ENCODE data around the gene LRRC36.
"Not testable (repeated sequence)": the region's sequence is repeated elsewhere in the genome, so short reads cannot be mapped to it uniquely, and the experiment has no call there.

Gene LRRC36

DNA sequence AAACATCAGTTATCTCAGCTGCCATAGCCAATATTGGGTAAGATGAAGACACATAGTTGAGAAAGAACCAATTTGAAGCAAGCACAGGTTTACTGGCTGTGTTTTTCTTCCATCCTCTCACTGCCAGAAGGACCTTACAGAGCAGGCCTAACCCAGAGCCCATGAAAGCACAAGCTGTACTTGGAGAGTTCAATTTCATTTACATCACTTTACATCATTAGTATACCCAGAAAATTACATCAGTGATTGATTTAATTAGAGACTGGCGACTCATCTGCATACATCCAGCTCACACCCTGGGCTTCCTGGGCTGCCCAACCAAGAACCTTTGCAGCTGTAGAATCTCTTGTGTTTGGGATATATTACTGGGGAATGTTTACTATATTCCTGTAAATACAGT lies 23.7 kb downstream of the LRRC36 start:
- TF ChIP-seq, protein P1, sequence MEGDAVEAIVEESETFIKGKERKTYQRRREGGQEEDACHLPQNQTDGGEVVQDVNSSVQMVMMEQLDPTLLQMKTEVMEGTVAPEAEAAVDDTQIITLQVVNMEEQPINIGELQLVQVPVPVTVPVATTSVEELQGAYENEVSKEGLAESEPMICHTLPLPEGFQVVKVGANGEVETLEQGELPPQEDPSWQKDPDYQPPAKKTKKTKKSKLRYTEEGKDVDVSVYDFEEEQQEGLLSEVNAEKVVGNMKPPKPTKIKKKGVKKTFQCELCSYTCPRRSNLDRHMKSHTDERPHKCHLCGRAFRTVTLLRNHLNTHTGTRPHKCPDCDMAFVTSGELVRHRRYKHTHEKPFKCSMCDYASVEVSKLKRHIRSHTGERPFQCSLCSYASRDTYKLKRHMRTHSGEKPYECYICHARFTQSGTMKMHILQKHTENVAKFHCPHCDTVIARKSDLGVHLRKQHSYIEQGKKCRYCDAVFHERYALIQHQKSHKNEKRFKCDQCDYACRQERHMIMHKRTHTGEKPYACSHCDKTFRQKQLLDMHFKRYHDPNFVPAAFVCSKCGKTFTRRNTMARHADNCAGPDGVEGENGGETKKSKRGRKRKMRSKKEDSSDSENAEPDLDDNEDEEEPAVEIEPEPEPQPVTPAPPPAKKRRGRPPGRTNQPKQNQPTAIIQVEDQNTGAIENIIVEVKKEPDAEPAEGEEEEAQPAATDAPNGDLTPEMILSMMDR (IDR thresholded peaks at IDR 0.05; ENCODE audit: control extremely low read depth, extremely low read depth, low read depth, missing control alignments), result no peak
- ChIA-PET CTCF (interaction anchor here (0.7 to 1.6 kb wide), 7 partner anchors 8 to 66 kb away, joined by 3 to 5 read pairs (median 3); partner anchors contain the start of genes KCTD19, LRRC36 and ZDHHC1), POLR2A (no interaction called here)
- no peak for DNase-seq (ENCODE audit: extremely low spot score)

GRCh38 chr16:67352463-67352862 lies 25.8 kb downstream of the LRRC36 start:
- CTCF ChIA-PET, result interaction anchor here (1.0 to 1.7 kb wide), 9 partner anchors 13 to 88 kb away, joined by 3 to 5 read pairs (median 3); partner anchors contain the start of genes LRRC36 and TPPP3

GRCh38 chr16:67356396-67356795 lies 29.8 kb downstream of the LRRC36 start:
- ChIA-PET POLR2A (no interaction called here), CTCF (interaction anchor here (1.6 kb wide), 1 partner anchor 72 kb away, joined by 3 read pairs; no protein-coding TSS in a partner anchor)
- no peak for DNase-seq (ENCODE audit: extremely low spot score)
- TF ChIP-seq, protein P1 (IDR thresholded peaks at IDR 0.05; ENCODE audit: control extremely low read depth, extremely low read depth, low read depth, missing control alignments), result no peak

More at GRCh38 chr16:67352463-67352862, 25.8 kb downstream of the LRRC36 start:
- POLR2A ChIA-PET; DNase-seq (ENCODE audit: extremely low spot score): not testable (repeated sequence)

DNA sequence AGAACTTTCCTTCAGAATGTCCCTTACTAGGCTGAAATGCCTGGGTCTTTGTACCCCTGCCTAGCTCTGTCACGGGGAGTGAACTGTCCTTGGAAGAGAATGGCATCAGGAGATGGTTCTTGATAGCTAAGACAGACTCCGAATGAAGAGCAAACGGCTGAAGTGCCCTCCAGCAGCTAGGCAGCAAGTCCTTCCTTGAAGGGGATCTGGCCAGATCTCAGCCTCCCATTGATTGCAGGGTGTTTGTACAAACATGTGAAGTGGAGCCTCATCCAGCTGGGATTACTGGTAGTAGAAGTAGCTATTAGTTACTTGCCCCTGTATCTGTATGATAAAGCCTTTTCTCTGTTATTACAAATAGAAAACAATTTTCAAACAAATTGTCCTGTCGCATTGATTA lies 30.9 kb downstream of the LRRC36 start:
- TF ChIP-seq, protein P1 (IDR thresholded peaks at IDR 0.05; ENCODE audit: control extremely low read depth, extremely low read depth, low read depth, missing control alignments), result no peak
- POLR2A ChIA-PET, result interaction anchor here (0.6 kb wide), 1 partner anchor 183 kb away, joined by 3 read pairs; no protein-coding TSS in a partner anchor
- CTCF ChIA-PET, result interaction anchor here (1.6 kb wide), 2 partner anchors 59 to 71 kb away, joined by 3 read pairs; partner anchors contain the start of gene ZDHHC1
- no peak for DNase-seq (ENCODE audit: extremely low spot score)

DNA sequence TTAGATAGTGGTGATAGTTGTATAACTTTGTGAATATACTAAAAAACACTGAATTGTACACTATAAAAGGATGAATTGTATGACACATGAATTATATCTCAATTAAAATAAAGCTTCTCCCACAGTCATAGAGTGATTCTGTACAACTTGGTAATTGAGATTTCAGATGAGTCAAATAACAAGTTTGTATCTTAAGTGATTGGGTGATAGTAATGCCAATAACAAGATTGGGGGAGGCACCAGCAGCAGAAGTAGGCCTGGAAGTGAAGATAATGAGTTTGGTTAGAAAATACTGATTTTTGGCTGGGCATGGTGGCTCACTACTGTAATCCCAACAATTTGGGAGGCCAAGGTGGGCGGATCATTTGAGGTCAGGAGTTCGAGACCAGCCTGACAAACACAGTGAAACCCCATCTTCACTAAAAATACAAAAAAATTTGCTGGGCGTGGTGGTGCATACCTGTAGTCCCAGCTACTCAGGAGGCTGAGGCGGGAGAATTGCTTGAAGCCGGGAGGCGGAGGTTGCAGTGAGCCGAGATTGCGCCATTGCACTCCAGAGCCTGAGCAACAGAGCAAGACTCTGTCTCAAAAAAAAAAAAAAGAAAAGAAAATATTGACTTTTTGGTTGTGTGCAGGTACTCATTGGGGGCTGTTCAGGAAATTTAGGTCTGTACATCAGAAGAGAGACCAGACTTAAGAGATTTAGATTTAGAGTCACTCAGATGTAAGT lies 33.1 kb downstream of the LRRC36 start:
- POLR2A ChIA-PET, result not testable (repeated sequence)
- CTCF ChIA-PET, result interaction anchor here (1.0 to 1.5 kb wide), 3 partner anchors 10 to 11 kb away, joined by 4 read pairs; no protein-coding TSS in a partner anchor

DNA sequence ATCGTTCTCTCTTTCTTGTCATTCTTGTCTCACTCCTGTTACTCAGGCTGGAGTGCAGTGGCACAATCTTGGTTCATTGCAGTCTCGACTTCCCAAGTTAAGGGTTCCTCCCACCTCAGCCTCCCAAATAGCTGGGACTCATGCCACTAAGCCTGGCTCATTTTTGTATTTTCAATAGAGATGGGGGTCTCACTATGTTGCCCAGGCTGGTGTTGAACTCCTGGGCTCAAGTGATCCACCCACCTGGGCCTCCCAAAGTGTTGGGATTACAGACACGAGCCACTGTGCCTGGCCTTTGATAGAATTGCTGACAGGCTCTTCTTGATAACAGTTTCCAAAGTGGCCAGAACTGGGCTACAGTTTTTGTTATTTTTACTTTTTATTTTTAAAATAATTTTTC lies 34.4 kb downstream of the LRRC36 start:
- no peak for DNase-seq (ENCODE audit: extremely low spot score)
- ChIA-PET CTCF (no interaction called here), POLR2A (no interaction called here)
- TF ChIP-seq, protein P1 (IDR thresholded peaks at IDR 0.05; ENCODE audit: control extremely low read depth, extremely low read depth, low read depth, missing control alignments), result no peak

More for the DNA sequence above, 33.1 kb downstream of the LRRC36 start:
- DNase-seq (ENCODE audit: extremely low spot score), result not testable (repeated sequence)

DNA sequence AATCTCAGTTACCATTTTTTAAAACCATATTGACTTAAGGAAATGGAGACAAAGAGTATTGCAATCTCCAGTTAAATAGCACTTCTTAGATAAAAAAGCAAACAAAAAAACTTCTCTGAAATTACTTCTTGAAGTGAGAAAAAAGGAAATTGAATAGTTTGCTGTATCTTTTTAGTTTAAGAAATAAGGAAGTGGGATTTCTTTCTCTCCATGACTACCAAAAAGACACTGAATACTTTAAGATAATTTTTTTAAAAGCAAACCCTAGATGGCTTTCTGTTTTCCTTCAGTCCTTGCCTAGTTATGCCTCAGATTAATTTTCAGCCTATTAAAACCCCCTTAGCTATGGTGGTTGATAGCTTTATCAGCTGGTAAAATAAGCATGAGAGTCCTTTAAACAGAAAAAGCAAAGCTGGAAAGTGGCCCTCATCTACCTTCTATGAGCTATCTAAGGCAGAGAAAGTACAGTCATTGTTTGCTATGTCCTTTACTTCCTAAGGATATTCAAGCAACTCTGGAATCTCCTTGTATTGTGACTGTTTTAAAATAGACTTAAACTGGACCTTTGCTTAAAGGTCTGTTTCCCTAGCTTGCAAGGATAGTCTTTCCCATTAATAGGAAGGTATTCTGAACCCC lies 38.1 kb downstream of the LRRC36 start:
- no peak for DNase-seq (ENCODE audit: extremely low spot score)
- ChIA-PET CTCF (interaction anchor here (0.8 to 1.5 kb wide), 2 partner anchors 17 to 35 kb away, joined by 3 to 4 read pairs; no protein-coding TSS in a partner anchor), POLR2A (no interaction called here)
- TF ChIP-seq, protein P1 (IDR thresholded peaks at IDR 0.05; ENCODE audit: control extremely low read depth, extremely low read depth, low read depth, missing control alignments), result no peak
